Muscle of arm (tissue), 12 donors: ENCODE data around the gene TUB. TPM values are rescaled to one million over a fixed set of nuclear protein-coding genes. Genes with fewer than 3 reads are reported as not detected.

Experiments
- DNase-seq: peaks from one replicate; pipeline ENCODE4 v3.0.0-alpha.2; 2013
- polyA plus RNA-seq, 12 donors: library from polyadenylated mRNA; unstranded; fragments of 120-200 nt; gene quantifications; one replicate each; pipeline ENCODE4 v1.2.1, GENCODE V29; 2013; ENCODE audit not compliant: insufficient read length in 12 of 12

The TUB gene
- polyA plus RNA-seq, 12 donors, result 10.2 to 19.0 (median 13.9) TPM; not detected in 1

- no peak for DNase-seq
Observed at GRCh38 chr11:8043756-8044155, 37.3 kb upstream of the TUB start.

GRCh38 chr11:8045839-8046238 lies 35.2 kb upstream of the TUB start:
- DNase-seq, result no peak

GRCh38 chr11:8047382-8047781 lies 33.6 kb upstream of the TUB start:
- no peak for DNase-seq

- no peak for DNase-seq
Observed at GRCh38 chr11:8049084-8049483, 31.9 kb upstream of the TUB start.

- DNase-seq, result no peak
Observed at GRCh38 chr11:8055091-8055835, 25.7 kb upstream of the TUB start.

GRCh38 chr11:8055836-8056526 lies 25.0 kb upstream of the TUB start:
- DNase-seq, result no peak

GRCh38 chr11:8056810-8057463 lies 24.1 kb upstream of the TUB start:
- peak; percentile 41 for DNase-seq

- no peak for DNase-seq
Observed at GRCh38 chr11:8058216-8058615, 22.8 kb upstream of the TUB start.

GRCh38 chr11:8059030-8059429 lies 22.0 kb upstream of the TUB start:
- DNase-seq, result no peak

- DNase-seq, result no peak
Observed at GRCh38 chr11:8059571-8060011, 21.4 kb upstream of the TUB start.

GRCh38 chr11:8060146-8060719 lies 20.8 kb upstream of the TUB start:
- no peak for DNase-seq

- no peak for DNase-seq
Observed at GRCh38 chr11:8060801-8061554, 20.0 kb upstream of the TUB start.

- DNase-seq, result no peak
Observed at GRCh38 chr11:8061555-8062428, 19.2 kb upstream of the TUB start.

- no peak for DNase-seq
Observed at GRCh38 chr11:8062781-8063257, 18.2 kb upstream of the TUB start.

GRCh38 chr11:8063324-8063723 lies 17.7 kb upstream of the TUB start:
- DNase-seq, result peak; percentile 62

GRCh38 chr11:8065031-8065430 lies 16.0 kb upstream of the TUB start:
- DNase-seq, result no peak

- DNase-seq, result no peak
Observed at GRCh38 chr11:8066036-8066910, 14.7 kb upstream of the TUB start.

GRCh38 chr11:8066911-8067455 lies 14.0 kb upstream of the TUB start:
- DNase-seq, result no peak

GRCh38 chr11:8067567-8067928 lies 13.5 kb upstream of the TUB start:
- no peak for DNase-seq
